GM23248 (cell line): ENCODE results near the gene POGZ. TPM values are rescaled to one million over a fixed set of nuclear protein-coding genes. Genes with fewer than 3 reads are reported as not detected.
"Not testable (repeated sequence)": the region's sequence is repeated elsewhere in the genome, so short reads cannot be mapped to it uniquely, and the experiment has no call there.

Source experiments
- DNase-seq: peaks from one replicate; pipeline ENCODE4 v3.0.0-alpha.2; 2015
- H2AFZ ChIP-seq: fragments of 200-600 bp; sonication (generic); 2 replicates; pipeline ENCODE4 v1.6.1; 2016; ENCODE audit warnings: antibody characterized with exemption
- H3F3A ChIP-seq: fragments of 200-600 bp; sonication (generic); 2 replicates; pipeline ENCODE4 v1.6.1; 2016; ENCODE audit warnings: mild to moderate bottlenecking, antibody characterized with exemption, mixed run types; ENCODE audit not compliant: insufficient read depth
- H3K27ac ChIP-seq: fragments of 200-600 bp; sonication (generic); 2 replicates; pipeline ENCODE4 v1.5.1; 2016; ENCODE audit warnings: mild to moderate bottlenecking
- H3K27me3 ChIP-seq: fragments of 200-600 bp; sonication (generic); replicated peaks from 2 replicates; pipeline ENCODE4 v1.6.1; 2016; ENCODE audit warnings: mild to moderate bottlenecking; ENCODE audit not compliant: insufficient read depth
- H3K36me3 ChIP-seq: fragments of 200-600 bp; sonication (generic); 2 replicates; pipeline ENCODE4 v1.6.1; 2016; ENCODE audit warnings: low read depth, mild to moderate bottlenecking
- H3K4me1 ChIP-seq: fragments of 200-600 bp; sonication (generic); 2 replicates; pipeline ENCODE4 v1.6.1; 2016; ENCODE audit warnings: mild to moderate bottlenecking; ENCODE audit not compliant: insufficient read depth
- H3K4me2 ChIP-seq: fragments of 200-600 bp; sonication (generic); one replicate; pipeline ENCODE4 v1.6.1; 2016; ENCODE audit warnings: mild to moderate bottlenecking; ENCODE audit not compliant: unreplicated experiment
- H3K4me3 ChIP-seq: fragments of 200-600 bp; sonication (generic); 2 replicates; pipeline ENCODE4 v1.5.1; 2016; ENCODE audit warnings: mild to moderate bottlenecking
- H3K79me2 ChIP-seq: fragments of 200-600 bp; sonication (generic); 2 replicates; pipeline ENCODE4 v1.6.1; 2016; ENCODE audit warnings: mild to moderate bottlenecking; ENCODE audit not compliant: insufficient read depth
- H3K9ac ChIP-seq: fragments of 200-600 bp; sonication (generic); 2 replicates; pipeline ENCODE4 v1.6.1; 2016; ENCODE audit warnings: mild to moderate bottlenecking
- H3K9me2 ChIP-seq: fragments of 200-600 bp; sonication (generic); 2 replicates; pipeline ENCODE4 v1.6.1; 2016; ENCODE audit warnings: mixed run types, mild to moderate bottlenecking, moderate library complexity; ENCODE audit not compliant: insufficient read depth
- H3K9me3 ChIP-seq: fragments of 200-600 bp; sonication (generic); one replicate; pipeline ENCODE4 v1.6.1; 2017; ENCODE audit warnings: low read depth
- H4K20me1 ChIP-seq: fragments of 200-600 bp; sonication (generic); 2 replicates; pipeline ENCODE4 v1.6.0; 2016; ENCODE audit not compliant: insufficient read depth
- EZH2 ChIP-seq: fragments of 200-600 bp; sonication (generic); IDR thresholded peaks from 2 replicates; pipeline ENCODE4 v1.6.1; 2018; ENCODE audit warnings: antibody characterized with exemption, mild to moderate bottlenecking; ENCODE audit not compliant: insufficient read depth, poor library complexity, severe bottlenecking
- EZH2phosphoT487 ChIP-seq: fragments of 200-600 bp; sonication (generic); IDR thresholded peaks from 2 replicates; pipeline ENCODE4 v1.6.1; 2018; ENCODE audit warnings: antibody characterized with exemption, moderate library complexity, mild to moderate bottlenecking, low read depth; ENCODE audit not compliant: insufficient read depth
- WGBS, 2 experiments: methylation state at CpG; one replicate each; pipeline ENCODE4 v1.1.6; 2015 to 2017; ENCODE audit warnings: low lambda C conversion rate in 2 of 2, low coverage in 1 of 2; ENCODE audit errors: missing lambda C conversion rate in 2 of 2; 5-methylcytosine and 5-hydroxymethylcytosine counted together
- in situ Hi-C: fragments of 300-500 bp; cut with MboI; formaldehyde crosslinking; loops from 2 replicates; pipeline ENCODE4 v1.15.0; 2020
- polyA plus RNA-seq: library from polyadenylated mRNA; unstranded; fragments of >200 nt; fragmentation: Nextera tagmentation; extraction: Ambion mirVana; gene quantifications from 2 replicates; pipeline ENCODE4 v1.2.1, GENCODE V29; 2016
- total RNA-seq: library from RNA; depleted of rRNA; stranded (reverse); fragments of >200 nt; shearing (Covaris generic); gene quantifications from 2 replicates; pipeline ENCODE4 v1.2.3, GENCODE V29; 2014

The POGZ gene
- total and polyA plus RNA-seq, 2 experiments from 2014 or later, result 14.9 to 15.5 TPM

DNA sequence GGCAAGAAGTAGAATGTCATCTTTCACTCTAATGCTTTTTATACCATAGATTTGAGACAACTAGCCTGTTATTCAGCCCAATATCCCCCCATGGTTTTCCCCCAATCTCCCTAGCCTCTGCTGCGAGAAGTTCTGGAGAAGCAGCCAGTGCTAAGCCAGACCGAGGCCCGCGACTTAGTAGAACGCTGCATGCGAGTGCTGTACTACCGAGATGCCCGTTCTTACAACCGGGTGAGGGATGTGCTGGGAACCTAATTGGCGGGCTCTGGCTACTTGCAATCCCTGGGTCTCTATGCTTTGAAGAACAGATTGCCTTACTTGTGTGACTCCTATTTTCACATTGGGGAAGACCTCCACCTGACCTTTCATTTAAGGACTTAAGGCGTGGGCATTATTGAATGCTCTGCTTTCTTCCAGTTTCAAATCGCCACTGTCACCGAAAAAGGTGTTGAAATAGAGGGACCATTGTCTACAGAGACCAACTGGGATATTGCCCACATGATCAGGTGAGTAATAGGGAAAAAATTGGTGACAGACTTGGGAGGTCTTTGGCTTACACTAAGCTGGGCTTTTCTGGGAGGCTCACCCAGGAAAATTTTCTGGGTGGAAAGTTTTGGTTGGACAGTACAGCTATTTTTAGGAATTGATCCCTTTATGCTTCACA, 58.0 kb downstream of the POGZ start:
- TF ChIP-seq EZH2phosphoT487 (no peak), EZH2 (no peak)
- 94 to 95% methylated on average over 13 of the region's 13 CpGs for WGBS, 2 experiments
- H3K36me3 ChIP-seq, result peaks cover 45% of the 10 kb centered on the region
- H3K27ac ChIP-seq, result peak overlapping the region; percentile 22
- H3F3A ChIP-seq, result peaks cover 48% of the 10 kb centered on the region
- no peaks in the 10 kb centered on the region for H4K20me1 ChIP-seq
- H3K27me3 ChIP-seq, result no peaks in the 10 kb centered on the region
- no peaks in the 10 kb centered on the region for H3K9me3 ChIP-seq
- DNase-seq, result peak; percentile 47
- H3K4me2 ChIP-seq, result peak overlapping the region; percentile 94
- H3K4me3 ChIP-seq, result peak overlapping the region; percentile 97; the same call in 1 of the 2 replicates
- H3K9me2 ChIP-seq, result no peaks in the 10 kb centered on the region
- H3K79me2 ChIP-seq, result peaks cover 24% of the 10 kb centered on the region
- in situ Hi-C loops, result no loop called here
- H2AFZ ChIP-seq, result no peak overlapping the region
- no peak overlapping the region for H3K9ac ChIP-seq
- H3K4me1 ChIP-seq, result peaks cover 18% of the 10 kb centered on the region

DNA sequence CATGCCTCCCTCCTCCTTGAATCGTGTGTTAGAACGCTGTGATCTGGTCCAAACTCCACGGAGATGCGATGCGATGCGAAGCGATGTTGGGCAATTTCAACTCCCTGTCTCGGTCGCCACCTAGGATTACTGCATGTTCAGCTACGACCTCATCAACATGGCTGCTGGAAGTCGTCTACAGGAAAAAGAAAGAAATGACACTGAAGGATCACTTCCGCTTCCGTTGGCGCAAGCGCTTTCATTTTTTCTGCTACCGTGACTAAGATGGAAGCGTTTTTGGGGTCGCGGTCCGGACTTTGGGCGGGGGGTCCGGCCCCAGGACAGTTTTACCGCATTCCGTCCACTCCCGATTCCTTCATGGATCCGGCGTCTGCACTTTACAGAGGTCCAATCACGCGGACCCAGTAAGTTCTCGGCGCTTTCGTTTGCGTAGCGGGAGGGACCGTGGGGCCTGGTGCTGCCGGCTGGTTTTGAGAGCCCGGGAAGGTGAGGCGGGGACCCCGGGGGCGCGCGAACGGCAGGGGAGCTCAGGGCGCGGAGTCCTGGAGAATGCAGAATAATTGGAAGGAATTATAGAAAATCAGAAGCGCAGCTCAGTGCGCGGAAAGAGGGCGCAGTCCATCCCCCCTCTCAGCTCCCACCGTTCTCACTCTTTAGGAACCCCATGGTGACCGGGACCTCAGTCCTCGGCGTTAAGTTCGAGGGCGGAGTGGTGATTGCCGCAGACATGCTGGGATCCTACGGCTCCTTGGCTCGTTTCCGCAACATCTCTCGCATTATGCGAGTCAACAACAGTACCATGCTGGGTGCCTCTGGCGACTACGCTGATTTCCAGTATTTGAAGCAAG, 59.7 kb downstream of the POGZ start, which contains the start of gene PSMB4:
Gene PSMB4, plus strand, starts transcription at position 250 of the 848 bp plus-strand sequence. Its CDS starts 15 bp downstream, at position 265.
- peaks cover 45% of the 10 kb centered on the region for H3F3A ChIP-seq
- H3K27ac ChIP-seq, result peak within 1 kb of the TSS; percentile 92
- H4K20me1 ChIP-seq, result no peaks in the 10 kb centered on the region
- peaks cover 29% of the 10 kb centered on the region for H3K36me3 ChIP-seq
- no peaks in the 10 kb centered on the region for H3K9me2 ChIP-seq
- in situ Hi-C loops, result no loop called here
- peak within 1 kb of the TSS; percentile 97 for H3K4me3 ChIP-seq
- peak within 1 kb of the TSS; percentile 94 for H3K4me2 ChIP-seq
- peaks cover 24% of the 10 kb centered on the region for H3K79me2 ChIP-seq
- H3K9me3 ChIP-seq, result no peaks in the 10 kb centered on the region
- H2AFZ ChIP-seq, result peak within 1 kb of the TSS; percentile 91
- TF ChIP-seq EZH2 (no peak), EZH2phosphoT487 (no peak)
- DNase-seq, result peak; percentile 95
- no peaks in the 10 kb centered on the region for H3K27me3 ChIP-seq
- H3K9ac ChIP-seq, result peak within 1 kb of the TSS; percentile 99
- WGBS, 2 experiments, result 1 to 2% methylated on average over 62 to 63 of the region's 63 CpGs
- H3K4me1 ChIP-seq, result peaks cover 18% of the 10 kb centered on the region

DNA sequence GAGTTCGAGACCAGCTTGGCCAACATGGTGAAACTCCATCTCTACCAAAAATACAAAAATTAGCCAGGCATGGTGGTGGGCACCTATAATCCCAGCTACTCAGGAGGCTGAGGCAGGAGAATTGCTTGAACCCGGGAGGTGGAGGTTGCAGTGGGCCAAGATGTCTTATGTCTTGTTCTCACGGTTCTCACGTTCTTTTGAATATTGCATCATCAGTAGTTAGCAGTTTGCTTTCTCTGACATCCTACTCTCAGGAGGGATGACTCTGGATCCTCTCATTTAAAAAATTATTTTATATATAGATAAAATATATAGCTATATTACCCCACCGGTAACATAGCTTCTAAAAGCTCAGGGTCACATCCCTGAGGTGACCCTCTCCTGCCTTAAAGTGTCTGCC, 63.0 kb downstream of the POGZ start:
- H3K9ac ChIP-seq, H3K4me2 ChIP-seq, H3K36me3 ChIP-seq, H3K4me3 ChIP-seq, H3K27ac ChIP-seq, H3K9me2 ChIP-seq, in situ Hi-C loops, H4K20me1 ChIP-seq, H3K9me3 ChIP-seq, H3K27me3 ChIP-seq, H2AFZ ChIP-seq: not testable (repeated sequence)
- Histone ChIP-seq H3K4me1 (peaks cover 12% of the 10 kb centered on the region), H3F3A (peaks cover 13% of the 10 kb centered on the region; the same call in 1 of the 2 replicates), H3K79me2 (peaks cover 19% of the 10 kb centered on the region)
- DNase-seq, result peak; percentile 6
- WGBS, 2 experiments, result 75% methylated on average over 5 of the region's 5 CpGs

- Histone ChIP-seq H3K27me3 (no peaks in the 10 kb centered on the region), H3K27ac (no peak overlapping the region), H3F3A (no peaks in the 10 kb centered on the region), H3K9me3 (no peaks in the 10 kb centered on the region), H3K9ac (no peak overlapping the region), H3K79me2 (no peaks in the 10 kb centered on the region), H3K36me3 (no peaks in the 10 kb centered on the region), H2AFZ (no peak overlapping the region), H4K20me1 (no peaks in the 10 kb centered on the region), H3K4me1 (no peaks in the 10 kb centered on the region), H3K4me2 (no peak overlapping the region), H3K9me2 (no peaks in the 10 kb centered on the region), H3K4me3 (no peak overlapping the region)
- TF ChIP-seq EZH2phosphoT487 (no peak), EZH2 (no peak)
- DNase-seq, result no peak
- in situ Hi-C loops, result no loop called here
Measured at GRCh38 chr1:151393583-151393982, 65.7 kb downstream of the POGZ start.
